Ishikawa (cell line): ENCODE results near the gene KLHL14.

ENCODE experiments used
- CEBPB ChIP-seq: IDR thresholded peaks from 2 replicates; pipeline ENCODE4 v1.6.1; 2012
- EP300 ChIP-seq: IDR thresholded peaks from 2 replicates; pipeline ENCODE4 v1.6.1; 2012; ENCODE audit warnings: borderline replicate concordance
- NFIC ChIP-seq: IDR thresholded peaks from 2 replicates; pipeline ENCODE4 v1.6.1; 2012
- TCF12 ChIP-seq: IDR thresholded peaks from 2 replicates; pipeline ENCODE4 v1.6.1; 2012; ENCODE audit warnings: low read depth
- TEAD4 ChIP-seq: IDR thresholded peaks from 2 replicates; pipeline ENCODE4 v1.6.1; 2012
- YY1 ChIP-seq: IDR thresholded peaks from 2 replicates; pipeline ENCODE4 v1.6.1; 2012; ENCODE audit warnings: low read depth
- ZBTB7A ChIP-seq: IDR thresholded peaks from 2 replicates; pipeline ENCODE4 v1.6.1; 2012; ENCODE audit warnings: low read depth
- TF ChIP-seq, protein P1 (sequence below): IDR thresholded peaks from 2 replicates; pipeline ENCODE4 v1.6.1; 2012

DNA sequence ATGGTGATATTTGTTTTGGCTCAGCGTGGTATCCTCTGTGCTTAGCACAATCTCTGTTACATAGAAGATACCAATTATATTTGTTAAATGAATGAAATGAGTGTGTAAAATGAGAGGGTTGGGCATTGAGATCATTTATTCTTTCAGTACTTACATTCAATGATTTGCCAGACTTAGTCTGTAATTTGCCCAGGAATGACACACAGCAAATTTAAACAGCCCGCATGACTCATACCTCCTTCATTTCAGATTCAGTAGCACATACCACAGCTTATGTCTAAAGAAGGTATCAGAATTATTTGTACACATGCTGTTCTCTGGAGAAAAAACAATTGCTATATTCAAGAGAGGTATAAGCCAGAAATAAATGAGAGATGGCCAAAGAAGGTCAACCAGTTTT, 37.0 kb downstream of the KLHL14 start:
- TF ChIP-seq YY1 = no peak
- peak; percentile 62; the same call in 1 of the 2 replicates for TF ChIP-seq NFIC
- peak; percentile 77 for TF ChIP-seq TEAD4
- peak; percentile 47; the same call in 1 of the 2 replicates for TF ChIP-seq TCF12
- no peak for TF ChIP-seq CEBPB
- TF ChIP-seq, protein P1, sequence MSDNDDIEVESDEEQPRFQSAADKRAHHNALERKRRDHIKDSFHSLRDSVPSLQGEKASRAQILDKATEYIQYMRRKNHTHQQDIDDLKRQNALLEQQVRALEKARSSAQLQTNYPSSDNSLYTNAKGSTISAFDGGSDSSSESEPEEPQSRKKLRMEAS = 0 out of 2 replicates have a peak, but pooled peaks have one; percentile 25
- peak; percentile 73 for TF ChIP-seq EP300
- TF ChIP-seq ZBTB7A = no peak
